ENCODE data around the gene SLC25A13. TPM values are rescaled to one million over a fixed set of nuclear protein-coding genes. Genes with fewer than 3 reads are reported as not detected.

Gene SLC25A13
- total RNA-seq, 1 experiment from 2014 or later = 19.5 TPM

- Histone ChIP-seq H3K4me2 (ENCODE audit: low read length) (peak overlapping the region; percentile 80), H3K9me2 (replicated peaks; ENCODE audit: low read length) (no peaks in the 10 kb centered on the region), H3K27me3 (ENCODE audit: low read length) (no peaks in the 10 kb centered on the region), H4K20me1 (ENCODE audit: low read length) (peaks cover 5% of the 10 kb centered on the region; the same call in 1 of the 2 replicates), H3K9me3 (ENCODE audit: low read length) (no peaks in the 10 kb centered on the region), H3K36me3 (ENCODE audit: low read depth, low read length) (no peaks in the 10 kb centered on the region), H3K9ac (ENCODE audit: low read length) (peak overlapping the region; percentile 99), H3K4me1 (ENCODE audit: insufficient read depth, low read length) (peaks cover 21% of the 10 kb centered on the region), H3K27ac (ENCODE audit: low read length) (peak overlapping the region; percentile 89), H3K4me3 (ENCODE audit: low read length) (peak overlapping the region; percentile 86), H3K79me2 (ENCODE audit: low read length) (peaks cover 38% of the 10 kb centered on the region), H3F3A (ENCODE audit: low read length, unreplicated experiment) (no peaks in the 10 kb centered on the region), H2AFZ (ENCODE audit: low read length) (peak overlapping the region; percentile 84)
- CTCF ChIA-PET = no interaction called here
- no TSS peak for BruUV-seq (replicated peaks)
- ATAC-seq = no peak
- intact Hi-C loops (cut with micrococcal nuclease) = loop anchor here (5.0 to 10.0 kb wide), 3 partner anchors 105 to 382 kb away; partner anchors contain the start of gene SEM1
- POLR2A ChIA-PET (ENCODE audit: unreplicated experiment) = no interaction called here
- DNase-seq = no peak
- no peak for TF ChIP-seq EZH2 (IDR thresholded peaks at IDR 0.05; ENCODE audit: low read length, unreplicated experiment)
- TF ChIP-seq EZH2phosphoT487 (IDR thresholded peaks at IDR 0.05; ENCODE audit: borderline replicate concordance, low read length) = no peak
- no peak for TF ChIP-seq CTCF (conservative IDR thresholded peaks at IDR 0.05; ENCODE audit: low read depth, low read length)
Observed at GRCh38 chr7:96322373-96322695, 436 bp upstream of the SLC25A13 start.

GRCh38 chr7:96321031-96321657 lies 754 bp downstream of the SLC25A13 start:
- Histone ChIP-seq H3K4me2 (ENCODE audit: low read length) (peak overlapping the region; percentile 80), H3K9me2 (replicated peaks; ENCODE audit: low read length) (no peaks in the 10 kb centered on the region), H4K20me1 (ENCODE audit: low read length) (peaks cover 5% of the 10 kb centered on the region; the same call in 1 of the 2 replicates), H3F3A (ENCODE audit: low read length, unreplicated experiment) (no peaks in the 10 kb centered on the region), H3K9ac (ENCODE audit: low read length) (peak overlapping the region; percentile 99), H3K27ac (ENCODE audit: low read length) (peak overlapping the region; percentile 89), H3K36me3 (ENCODE audit: low read depth, low read length) (no peaks in the 10 kb centered on the region; the same call in 1 of the 2 replicates), H3K4me3 (ENCODE audit: low read length) (peak overlapping the region; percentile 86), H3K27me3 (ENCODE audit: low read length) (no peaks in the 10 kb centered on the region), H3K4me1 (ENCODE audit: insufficient read depth, low read length) (peaks cover 17% of the 10 kb centered on the region), H3K79me2 (ENCODE audit: low read length) (peaks cover 50% of the 10 kb centered on the region), H2AFZ (ENCODE audit: low read length) (peak overlapping the region; percentile 84), H3K9me3 (ENCODE audit: low read length) (no peaks in the 10 kb centered on the region)
- peak; percentile 76 for ATAC-seq
- ChIA-PET CTCF (no interaction called here), POLR2A (ENCODE audit: unreplicated experiment) (no interaction called here)
- peak; percentile 85 for DNase-seq
- BruUV-seq (replicated peaks) = no TSS peak
- TF ChIP-seq EZH2 (IDR thresholded peaks at IDR 0.05; ENCODE audit: low read length, unreplicated experiment) (no peak), EZH2phosphoT487 (IDR thresholded peaks at IDR 0.05; ENCODE audit: borderline replicate concordance, low read length) (no peak), CTCF (conservative IDR thresholded peaks at IDR 0.05; ENCODE audit: low read depth, low read length) (no peak)
- intact Hi-C loops (cut with micrococcal nuclease) = loop anchor here (2.0 to 10.0 kb wide), 4 partner anchors 16 to 384 kb away; partner anchors contain the start of gene SEM1

- H3K27me3 ChIP-seq (ENCODE audit: low read length) = no peaks in the 10 kb centered on the region
- H3K9ac ChIP-seq (ENCODE audit: low read length) = peak overlapping the region; percentile 99; the same call in 1 of the 2 replicates
- H3K4me3 ChIP-seq (ENCODE audit: low read length) = peak overlapping the region; percentile 86
- intact Hi-C loops (cut with micrococcal nuclease) = loop anchor here (2.0 to 10.0 kb wide), 4 partner anchors 16 to 384 kb away; partner anchors contain the start of gene SEM1
- H3K27ac ChIP-seq (ENCODE audit: low read length) = peak overlapping the region; percentile 89; the same call in 1 of the 2 replicates
- BruUV-seq (replicated peaks) = no TSS peak
- H3K36me3 ChIP-seq (ENCODE audit: low read depth, low read length) = no peaks in the 10 kb centered on the region; the same call in 1 of the 2 replicates
- ChIA-PET CTCF (no interaction called here), POLR2A (ENCODE audit: unreplicated experiment) (no interaction called here)
- peaks cover 57% of the 10 kb centered on the region for H3K79me2 ChIP-seq (ENCODE audit: low read length)
- no peaks in the 10 kb centered on the region for H3F3A ChIP-seq (ENCODE audit: low read length, unreplicated experiment)
- peak overlapping the region; percentile 80 for H3K4me2 ChIP-seq (ENCODE audit: low read length)
- no peak overlapping the region for H2AFZ ChIP-seq (ENCODE audit: low read length)
- H4K20me1 ChIP-seq (ENCODE audit: low read length) = peaks cover 5% of the 10 kb centered on the region; the same call in 1 of the 2 replicates
- DNase-seq = no peak
- H3K4me1 ChIP-seq (ENCODE audit: insufficient read depth, low read length) = peaks cover 17% of the 10 kb centered on the region
- TF ChIP-seq CTCF (conservative IDR thresholded peaks at IDR 0.05; ENCODE audit: low read depth, low read length) = no peak
- no peak for TF ChIP-seq EZH2 (IDR thresholded peaks at IDR 0.05; ENCODE audit: low read length, unreplicated experiment)
- no peak for TF ChIP-seq EZH2phosphoT487 (IDR thresholded peaks at IDR 0.05; ENCODE audit: borderline replicate concordance, low read length)
- H3K9me3 ChIP-seq (ENCODE audit: low read length) = no peaks in the 10 kb centered on the region
- no peaks in the 10 kb centered on the region for H3K9me2 ChIP-seq (replicated peaks; ENCODE audit: low read length)
- no peak for ATAC-seq
Observed at GRCh38 chr7:96320442-96320841, 1.5 kb downstream of the SLC25A13 start.
